ENCODE measurements around the gene MAFF.

MAFF gene

DNA sequence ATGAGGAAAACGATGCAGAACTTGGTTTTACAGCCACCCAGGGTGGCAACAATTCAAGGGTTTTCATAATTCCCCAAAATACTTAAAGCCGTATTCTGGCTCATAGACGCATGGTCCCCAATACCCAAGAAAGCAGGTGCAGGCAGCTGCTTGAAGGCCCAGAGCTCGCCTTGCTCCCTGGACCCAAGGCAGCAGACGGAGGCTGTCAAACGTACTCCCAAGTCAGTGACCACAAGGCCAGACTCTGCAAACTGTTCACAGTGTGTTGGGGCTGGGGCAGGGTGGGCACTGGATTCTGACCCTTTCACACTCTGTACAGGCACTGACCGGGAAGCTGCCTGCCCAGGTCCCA, 49.5 kb downstream of the MAFF start:
- no peak for DNase-seq (ENCODE audit: low read depth)
- TF ChIP-seq, protein P1, sequence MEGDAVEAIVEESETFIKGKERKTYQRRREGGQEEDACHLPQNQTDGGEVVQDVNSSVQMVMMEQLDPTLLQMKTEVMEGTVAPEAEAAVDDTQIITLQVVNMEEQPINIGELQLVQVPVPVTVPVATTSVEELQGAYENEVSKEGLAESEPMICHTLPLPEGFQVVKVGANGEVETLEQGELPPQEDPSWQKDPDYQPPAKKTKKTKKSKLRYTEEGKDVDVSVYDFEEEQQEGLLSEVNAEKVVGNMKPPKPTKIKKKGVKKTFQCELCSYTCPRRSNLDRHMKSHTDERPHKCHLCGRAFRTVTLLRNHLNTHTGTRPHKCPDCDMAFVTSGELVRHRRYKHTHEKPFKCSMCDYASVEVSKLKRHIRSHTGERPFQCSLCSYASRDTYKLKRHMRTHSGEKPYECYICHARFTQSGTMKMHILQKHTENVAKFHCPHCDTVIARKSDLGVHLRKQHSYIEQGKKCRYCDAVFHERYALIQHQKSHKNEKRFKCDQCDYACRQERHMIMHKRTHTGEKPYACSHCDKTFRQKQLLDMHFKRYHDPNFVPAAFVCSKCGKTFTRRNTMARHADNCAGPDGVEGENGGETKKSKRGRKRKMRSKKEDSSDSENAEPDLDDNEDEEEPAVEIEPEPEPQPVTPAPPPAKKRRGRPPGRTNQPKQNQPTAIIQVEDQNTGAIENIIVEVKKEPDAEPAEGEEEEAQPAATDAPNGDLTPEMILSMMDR (IDR thresholded peaks at IDR 0.05; ENCODE audit: low read depth, low read length, missing control alignments): no peak
- H3K4me3 ChIP-seq (ENCODE audit: low read depth, low read length): no peak overlapping the region
- in situ Hi-C loops (cut with HindIII; ENCODE audit: low sequenced_read_pairs): no loop called here

DNA sequence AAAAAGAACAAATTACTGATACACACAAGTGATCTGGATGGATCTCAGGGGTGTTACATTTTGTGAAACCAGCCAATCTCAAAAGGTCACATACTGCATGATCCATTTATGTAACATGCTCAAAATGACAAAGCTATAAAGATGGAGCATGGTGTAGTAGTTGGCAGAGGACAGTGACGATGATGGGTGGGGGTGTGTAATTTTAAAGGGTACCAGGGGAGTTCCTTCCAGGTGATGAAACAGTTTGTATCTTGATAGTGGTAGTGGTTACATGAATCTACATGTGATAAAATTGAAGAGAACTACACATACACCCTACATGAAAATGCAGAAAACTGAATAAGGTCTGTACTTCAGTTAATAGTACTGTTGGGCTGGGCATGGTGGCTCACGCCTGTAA, 53.9 kb downstream of the MAFF start:
- no peak for DNase-seq (ENCODE audit: low read depth)
- TF ChIP-seq, protein P1 (IDR thresholded peaks at IDR 0.05; ENCODE audit: low read depth, low read length, missing control alignments): no peak
- no peak overlapping the region for H3K4me3 ChIP-seq (ENCODE audit: low read depth, low read length)
- in situ Hi-C loops (cut with HindIII; ENCODE audit: low sequenced_read_pairs): no loop called here

DNA sequence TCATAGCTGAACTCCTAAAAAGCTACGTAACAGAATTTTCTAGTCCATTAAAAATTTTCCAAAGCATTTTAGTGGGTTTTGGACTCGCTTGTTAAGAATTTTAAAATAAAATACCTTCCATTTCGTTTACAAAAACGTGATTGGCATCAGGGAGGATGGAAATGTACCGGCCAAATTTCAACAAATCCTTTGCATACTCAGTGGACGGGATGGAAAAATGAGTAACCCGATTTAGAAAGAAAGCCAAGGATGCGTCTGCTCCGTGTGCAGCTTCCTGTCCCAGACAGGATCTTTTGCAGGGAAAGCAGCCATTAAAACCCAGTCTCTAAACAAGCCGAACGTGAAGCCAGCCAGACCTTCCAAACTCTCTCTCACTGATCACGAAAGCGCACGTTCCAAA, 55.4 kb downstream of the MAFF start:
- TF ChIP-seq, protein P1 (IDR thresholded peaks at IDR 0.05; ENCODE audit: low read depth, low read length, missing control alignments): no peak
- no peak overlapping the region for H3K4me3 ChIP-seq (ENCODE audit: low read depth, low read length)
- no peak for DNase-seq (ENCODE audit: low read depth)
- in situ Hi-C loops (cut with HindIII; ENCODE audit: low sequenced_read_pairs): no loop called here

DNA sequence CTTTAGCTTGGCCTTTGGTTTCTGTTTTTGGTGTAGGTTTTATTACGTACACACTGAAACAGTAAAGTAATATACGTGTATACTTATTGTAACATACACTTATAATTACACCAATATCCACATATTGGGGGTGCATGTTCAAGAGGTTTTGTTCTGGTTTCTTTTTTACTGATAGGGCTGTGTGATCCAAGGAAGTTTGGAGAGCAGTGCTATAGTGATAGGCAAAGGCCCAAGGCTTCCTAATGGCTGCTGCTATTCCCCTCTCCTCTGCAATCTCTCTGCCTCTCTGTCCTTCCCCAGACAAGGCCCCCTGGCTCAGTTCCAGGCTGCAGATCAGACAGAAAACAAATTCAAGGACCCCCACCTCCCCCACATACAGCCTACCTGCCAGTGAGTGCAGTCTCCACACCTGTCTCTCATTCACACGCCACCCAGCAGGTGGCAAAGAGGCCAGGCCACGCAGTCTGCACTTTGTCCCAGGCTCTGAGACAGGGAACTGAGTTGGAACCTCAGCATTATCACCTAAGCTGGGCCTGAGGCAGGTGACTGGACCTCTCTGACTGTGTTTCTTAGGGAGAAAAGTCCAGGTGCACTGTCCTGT, 56.0 kb downstream of the MAFF start:
- DNase-seq (ENCODE audit: low read depth): no peak
- in situ Hi-C loops (cut with HindIII; ENCODE audit: low sequenced_read_pairs): no loop called here
- TF ChIP-seq, protein P1 (IDR thresholded peaks at IDR 0.05; ENCODE audit: low read depth, low read length, missing control alignments): no peak
- H3K4me3 ChIP-seq (ENCODE audit: low read depth, low read length): no peak overlapping the region

DNA sequence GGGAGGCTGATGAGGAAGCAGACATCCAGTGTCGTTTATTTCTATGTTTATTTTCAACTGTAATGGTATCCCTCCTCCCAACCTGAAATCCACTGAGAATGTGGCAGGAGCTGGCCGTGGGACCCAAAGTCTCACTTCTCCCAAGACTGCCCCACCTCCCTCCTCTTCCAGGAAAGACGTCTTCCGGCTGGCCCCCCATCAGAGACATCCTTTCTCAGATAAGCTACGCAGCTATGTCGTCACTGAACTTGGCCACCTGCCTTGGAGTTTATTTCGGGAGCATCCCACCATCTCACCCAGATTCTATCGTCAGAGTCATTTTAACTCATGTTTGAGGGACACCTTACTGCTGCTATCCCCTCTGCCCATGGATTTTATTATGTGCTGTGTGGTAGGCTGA, 57.1 kb downstream of the MAFF start:
- no peak for DNase-seq (ENCODE audit: low read depth)
- TF ChIP-seq, protein P1 (IDR thresholded peaks at IDR 0.05; ENCODE audit: low read depth, low read length, missing control alignments): no peak
- in situ Hi-C loops (cut with HindIII; ENCODE audit: low sequenced_read_pairs): no loop called here
- H3K4me3 ChIP-seq (ENCODE audit: low read depth, low read length): no peak overlapping the region

DNA sequence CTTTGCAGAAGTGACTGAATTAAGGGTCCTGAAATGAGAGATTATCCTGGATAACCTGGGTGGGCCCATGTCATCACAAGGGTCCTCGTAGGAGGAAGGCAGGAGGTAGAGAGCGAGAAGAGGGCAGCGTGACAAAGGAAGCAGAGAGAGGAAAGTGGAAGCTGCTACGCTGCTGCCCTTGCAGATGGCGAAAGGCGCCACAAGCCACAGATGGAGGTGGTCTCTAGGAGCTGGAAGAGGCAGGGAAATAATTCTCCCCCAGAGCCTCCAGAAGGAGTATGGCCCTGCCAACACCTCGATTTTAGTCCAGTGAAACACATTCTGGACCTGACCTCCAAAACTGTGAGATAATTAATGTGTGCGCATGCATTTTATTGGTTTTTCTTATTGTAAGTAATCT, 57.6 kb downstream of the MAFF start:
- DNase-seq (ENCODE audit: low read depth): no peak
- H3K4me3 ChIP-seq (ENCODE audit: low read depth, low read length): no peak overlapping the region
- TF ChIP-seq, protein P1 (IDR thresholded peaks at IDR 0.05; ENCODE audit: low read depth, low read length, missing control alignments): no peak
- in situ Hi-C loops (cut with HindIII; ENCODE audit: low sequenced_read_pairs): no loop called here

Data from astrocyte of the cerebellum (primary cell).